VCaP (cell line): ENCODE results near the gene CLEC2D.
"Not testable (repeated sequence)": the region's sequence is repeated elsewhere in the genome, so short reads cannot be mapped to it uniquely, and the experiment has no call there.

ENCODE experiments used
- H3K27ac ChIP-seq: fragments of 450-650 bp; 2 replicates; pipeline ENCODE4 v1.5.1; 2017
- CTCF ChIP-seq: fragments of 450-650 bp; conservative IDR thresholded peaks from 2 replicates; pipeline ENCODE4 v1.5.1; 2017; ENCODE audit warnings: mild to moderate bottlenecking, moderate library complexity

The CLEC2D gene

GRCh38 chr12:9699898-9700605 is 30.5 kb downstream of the CLEC2D start:
- no peak overlapping the region for H3K27ac ChIP-seq
- TF ChIP-seq CTCF = no peak

GRCh38 chr12:9700606-9700956 is 31.1 kb downstream of the CLEC2D start:
- no peak overlapping the region for H3K27ac ChIP-seq
- TF ChIP-seq CTCF = no peak

- TF ChIP-seq CTCF = no peak
- H3K27ac ChIP-seq = no peak overlapping the region
These were observed 32.1 kb downstream of the CLEC2D start for GRCh38 chr12:9701380-9702154.

GRCh38 chr12:9702255-9702654 is 32.7 kb downstream of the CLEC2D start:
- H3K27ac ChIP-seq = no peak overlapping the region
- no peak for TF ChIP-seq CTCF

GRCh38 chr12:9704561-9704960 is 35.0 kb downstream of the CLEC2D start:
- H3K27ac ChIP-seq = not testable (repeated sequence)

- H3K27ac ChIP-seq = no peak overlapping the region
- no peak for TF ChIP-seq CTCF
These were observed 36.7 kb downstream of the CLEC2D start for GRCh38 chr12:9706086-9706685.

GRCh38 chr12:9707356-9707755 is 37.8 kb downstream of the CLEC2D start:
- TF ChIP-seq CTCF = no peak
- H3K27ac ChIP-seq = no peak overlapping the region
